Heart right ventricle (tissue), 16 donors: ENCODE data around the gene SWAP70. TPM values are rescaled to one million over a fixed set of nuclear protein-coding genes. Genes with fewer than 3 reads are reported as not detected.

Source experiments
- ATAC-seq, 8 donors: fragments of 200-7000 bp; cut with Tn5 transposase; one replicate each; pipeline ENCODE4 v1.9.1; 2020; ENCODE audit warnings: mild to moderate bottlenecking in 8 of 8, moderate library complexity in 8 of 8, moderate number of reproducible peaks in 1 of 8
- DNase-seq, 2 donors: peaks; one replicate each; pipeline ENCODE4 v3.0.0-alpha.2; 2020
- H3K27ac ChIP-seq, 10 donors: fragments of 200-600 bp; sonication (generic) in 2 of 10; one replicate each; pipeline versions ENCODE4 v1.5.0 to v1.8.0; 2020 to 2022; ENCODE audit warnings: mild to moderate bottlenecking in 3 of 10
- H3K27me3 ChIP-seq, 7 donors: fragments of 200-600 bp; one replicate each; pipeline ENCODE4 v1.8.0; 2021 to 2022; ENCODE audit warnings: mild to moderate bottlenecking in 2 of 7
- H3K36me3 ChIP-seq, 9 donors: fragments of 200-600 bp; sonication (generic) in 1 of 9; one replicate each; pipeline versions ENCODE4 v1.5.0 to v1.8.0; 2020 to 2022; ENCODE audit warnings: mild to moderate bottlenecking in 2 of 9
- H3K4me1 ChIP-seq, 9 donors: fragments of 200-600 bp; sonication (generic) in 1 of 9; one replicate each; pipeline versions ENCODE4 v1.5.0 to v1.8.0; 2020 to 2022; ENCODE audit warnings: mild to moderate bottlenecking in 4 of 9
- H3K4me3 ChIP-seq, 10 donors: fragments of 200-600 bp; sonication (generic) in 2 of 10; one replicate each; pipeline versions ENCODE4 v1.5.0 to v1.8.0; 2020 to 2022; ENCODE audit warnings: mild to moderate bottlenecking in 7 of 10, moderate library complexity in 2 of 10
- H3K9me3 ChIP-seq, 11 donors: fragments of 200-600 bp in 10 of 11; sonication (generic) in 2 of 11; one replicate each; pipeline versions ENCODE4 v1.5.0 to v1.8.0; 2013 to 2022; ENCODE audit warnings: mild to moderate bottlenecking in 2 of 11, control low read depth in 1 of 11, moderate library complexity in 1 of 11
- WGBS, 2 donors: extraction: QIAGEN DNeasy Blood & Tissue Kit; methylation state at CpG; one replicate each; pipeline ENCODE4 v1.1.7; 2013; ENCODE audit warnings: inconsistent platforms in 1 of 2; 5-methylcytosine and 5-hydroxymethylcytosine counted together
- intact Hi-C, 10 donors: fragments of 100-400 bp; cut with DNase I; formaldehyde crosslinking; loops; one replicate each; pipeline versions ENCODE4 v1.11.1 to v1.14.2; 2022
- polyA plus RNA-seq, 2 donors: library from polyadenylated mRNA; stranded (reverse); fragments of 200-250 nt; gene quantifications; one replicate each; pipeline ENCODE4 v1.2.3, GENCODE V29; 2013
- total RNA-seq, 10 donors: library from RNA; stranded (reverse); fragmentation: NEBNext Ultra II Directional in 3 of 10; extraction: Animal tissue kit (Norgen Biotek cat#: 25700) in 3 of 10; gene quantifications; one replicate each; pipeline versions ENCODE4 v1.2.1 to v1.2.4, GENCODE V29; 2021 to 2023
- TF ChIP-seq, protein P1 (sequence below), 9 donors: fragments of 200-600 bp; sonication (generic) in 2 of 9; IDR thresholded peaks; one replicate each; pipeline versions ENCODE4 v1.5.0 to v1.8.0; 2021 to 2022; ENCODE audit warnings: antibody characterized with exemption in 9 of 9, mild to moderate bottlenecking in 5 of 9, moderate library complexity in 1 of 9
- donor health status: Arrhythmogenic right ventricular cardiomyopathy.
- donor health status: ischemic (EF 13 %, LVEDD 7.1; RV severe dilation, severe dysfunction).
- donor health status: healthy with polysubstance abuse.
- donor health status: DM: no; HTN: yes; CAD: no.
- donor health status: DM: no; HTN: no; CAD: no.
- donor health status: ischemic (EF 25% LVEDD 6.9; RV normal size, moderate dysfunction).
- donor health status: ischemic (EF 25% LVEDD 5.7; RV mildly dilated, moderate dysfunction).
- donor health status: healthy.
- donor health status: DM: yes; HTN: yes; CAD: no.
- donor health status: Ischemic cardiomyopathy.
- donor health status: ischemic (EF 35%, LVEDD 5.7; RV mildly dilated, moderate dysfunction).
- donor health status: nonischemic (EF 11% LVEDD 7.7; RV severe dilation, severe dysfunction).
- donor health status: DM: yes; HTN: yes; CAD: no.
- donor health status: PGD.
- donor health status: ischemic (EF 29% LVEDD 5.4; RV normal size, mild dysfunction).
- donor health status: nonischemic (EF 23%, LVEDD 6.1; RV moderate dilation, normal function).

Gene SWAP70
- total and polyA plus RNA-seq, 12 donors = 7.8 to 33.4 (median 19.6) TPM

DNA sequence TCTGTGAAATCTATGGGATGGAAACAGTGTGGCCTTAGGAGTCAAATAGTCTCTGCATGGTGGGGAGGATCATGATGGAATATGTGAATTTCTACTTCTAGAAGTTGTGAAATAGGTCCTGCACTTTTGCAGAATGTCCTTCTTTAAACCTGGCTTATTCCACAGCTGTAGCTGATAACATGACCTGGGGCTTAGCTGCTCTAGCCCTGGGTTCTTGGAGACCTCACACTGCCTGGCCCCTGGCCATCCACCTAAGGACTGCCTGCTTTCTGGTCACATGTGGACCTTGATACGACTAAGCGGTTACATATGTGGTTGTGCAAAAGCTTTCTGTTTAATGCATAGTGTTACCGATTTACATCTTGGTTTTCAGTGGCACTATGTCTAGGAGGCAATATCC lies 88.2 kb downstream of the SWAP70 start:
- DNase-seq = peak in 1 of 2 donors; percentile 41
- H3K4me1 ChIP-seq = peaks cover 0 to 55% (median 37%) of the 10 kb centered on the region in 9 donors
- peak in 5 of 8 donors; percentile 35 to 51 (median 42) for ATAC-seq
- 54 to 62% methylated on average over 3 of the region's 3 CpGs for WGBS, 2 donors
- H3K27me3 ChIP-seq = no peaks in the 10 kb centered on the region
- no peak overlapping the region for H3K4me3 ChIP-seq
- intact Hi-C loops = loop anchor here in 4 of 10 donors (10.0 kb wide), 3 partner anchors 217 to 983 kb away; no protein-coding TSS in a partner anchor
- TF ChIP-seq, protein P1, sequence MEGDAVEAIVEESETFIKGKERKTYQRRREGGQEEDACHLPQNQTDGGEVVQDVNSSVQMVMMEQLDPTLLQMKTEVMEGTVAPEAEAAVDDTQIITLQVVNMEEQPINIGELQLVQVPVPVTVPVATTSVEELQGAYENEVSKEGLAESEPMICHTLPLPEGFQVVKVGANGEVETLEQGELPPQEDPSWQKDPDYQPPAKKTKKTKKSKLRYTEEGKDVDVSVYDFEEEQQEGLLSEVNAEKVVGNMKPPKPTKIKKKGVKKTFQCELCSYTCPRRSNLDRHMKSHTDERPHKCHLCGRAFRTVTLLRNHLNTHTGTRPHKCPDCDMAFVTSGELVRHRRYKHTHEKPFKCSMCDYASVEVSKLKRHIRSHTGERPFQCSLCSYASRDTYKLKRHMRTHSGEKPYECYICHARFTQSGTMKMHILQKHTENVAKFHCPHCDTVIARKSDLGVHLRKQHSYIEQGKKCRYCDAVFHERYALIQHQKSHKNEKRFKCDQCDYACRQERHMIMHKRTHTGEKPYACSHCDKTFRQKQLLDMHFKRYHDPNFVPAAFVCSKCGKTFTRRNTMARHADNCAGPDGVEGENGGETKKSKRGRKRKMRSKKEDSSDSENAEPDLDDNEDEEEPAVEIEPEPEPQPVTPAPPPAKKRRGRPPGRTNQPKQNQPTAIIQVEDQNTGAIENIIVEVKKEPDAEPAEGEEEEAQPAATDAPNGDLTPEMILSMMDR (IDR thresholded peaks at IDR 0.05) = no peak
- no peak overlapping the region for H3K27ac ChIP-seq
- peaks cover 0 to 54% (median 6%) of the 10 kb centered on the region in 9 donors for H3K36me3 ChIP-seq
- H3K9me3 ChIP-seq = no peaks in the 10 kb centered on the region

DNA sequence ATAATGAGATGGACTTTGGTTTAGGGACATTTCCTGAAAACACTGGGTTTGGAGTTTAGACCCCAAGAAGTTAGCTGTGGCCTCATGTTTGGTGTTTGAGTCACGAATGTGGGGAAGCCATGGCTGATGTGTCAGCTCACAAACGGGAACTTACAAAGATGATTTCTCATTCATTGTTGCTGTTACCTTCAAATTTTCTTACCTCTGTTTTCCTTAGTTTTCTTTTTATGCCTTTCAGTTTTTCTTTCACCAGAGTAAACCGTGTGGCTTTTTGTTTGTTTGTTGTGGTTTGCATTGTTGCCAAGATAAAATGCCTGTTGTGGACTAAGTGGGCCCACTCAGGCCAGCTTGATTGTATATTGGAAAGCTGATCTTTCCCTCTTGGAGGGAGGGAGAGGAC lies 89.1 kb downstream of the SWAP70 start:
- Histone ChIP-seq H3K27ac (no peak overlapping the region), H3K36me3 (peaks cover 0 to 45% (median 6%) of the 10 kb centered on the region in 9 donors), H3K4me3 (no peak overlapping the region), H3K4me1 (peaks cover 0 to 59% (median 40%) of the 10 kb centered on the region in 9 donors), H3K9me3 (no peaks in the 10 kb centered on the region), H3K27me3 (no peaks in the 10 kb centered on the region)
- no peak for DNase-seq
- 83 to 90% methylated on average over 3 of the region's 3 CpGs for WGBS, 2 donors
- intact Hi-C loops = loop anchor here in 4 of 10 donors (10.0 kb wide), 3 partner anchors 218 to 982 kb away; no protein-coding TSS in a partner anchor
- no peak for ATAC-seq
- TF ChIP-seq, protein P1 (IDR thresholded peaks at IDR 0.05) = no peak

DNA sequence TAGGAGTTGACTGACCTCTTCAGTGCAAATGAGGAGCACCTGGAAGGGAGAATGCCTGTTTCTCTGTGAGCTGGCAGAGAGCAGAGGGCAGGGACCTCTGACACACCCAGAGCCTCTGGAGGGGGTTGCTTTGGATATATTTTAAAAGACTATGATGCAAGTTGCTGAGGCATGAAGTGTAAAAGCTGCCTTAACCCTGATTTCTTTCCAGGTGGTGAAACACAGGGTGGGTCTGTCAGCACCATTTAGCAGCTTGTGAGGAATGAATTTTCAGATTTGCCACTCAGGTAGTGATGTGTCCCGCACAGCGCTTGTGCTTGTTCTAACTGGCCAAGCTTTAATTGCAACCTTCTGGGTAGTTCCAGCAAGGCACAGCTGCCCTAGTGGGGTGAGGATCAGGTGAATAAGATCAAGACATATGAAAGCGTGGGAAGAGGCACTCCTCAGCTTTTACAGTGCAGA lies 90.2 kb downstream of the SWAP70 start:
- no peak for DNase-seq
- intact Hi-C loops = loop anchor here in 4 of 10 donors (10.0 kb wide), 3 partner anchors 219 to 981 kb away; no protein-coding TSS in a partner anchor
- Histone ChIP-seq H3K36me3 (peaks cover 0 to 35% (median 6%) of the 10 kb centered on the region in 9 donors), H3K27me3 (no peaks in the 10 kb centered on the region), H3K9me3 (no peaks in the 10 kb centered on the region), H3K4me1 (peaks cover 2 to 61% (median 36%) of the 10 kb centered on the region in 9 donors), H3K27ac (peak overlapping the region in 3 of 10 donors; percentile 3 to 46 (median 5)), H3K4me3 (no peak overlapping the region)
- WGBS, 2 donors = 90% methylated on average over 3 of the region's 3 CpGs
- no peak for ATAC-seq
- TF ChIP-seq, protein P1 (IDR thresholded peaks at IDR 0.05) = no peak

DNA sequence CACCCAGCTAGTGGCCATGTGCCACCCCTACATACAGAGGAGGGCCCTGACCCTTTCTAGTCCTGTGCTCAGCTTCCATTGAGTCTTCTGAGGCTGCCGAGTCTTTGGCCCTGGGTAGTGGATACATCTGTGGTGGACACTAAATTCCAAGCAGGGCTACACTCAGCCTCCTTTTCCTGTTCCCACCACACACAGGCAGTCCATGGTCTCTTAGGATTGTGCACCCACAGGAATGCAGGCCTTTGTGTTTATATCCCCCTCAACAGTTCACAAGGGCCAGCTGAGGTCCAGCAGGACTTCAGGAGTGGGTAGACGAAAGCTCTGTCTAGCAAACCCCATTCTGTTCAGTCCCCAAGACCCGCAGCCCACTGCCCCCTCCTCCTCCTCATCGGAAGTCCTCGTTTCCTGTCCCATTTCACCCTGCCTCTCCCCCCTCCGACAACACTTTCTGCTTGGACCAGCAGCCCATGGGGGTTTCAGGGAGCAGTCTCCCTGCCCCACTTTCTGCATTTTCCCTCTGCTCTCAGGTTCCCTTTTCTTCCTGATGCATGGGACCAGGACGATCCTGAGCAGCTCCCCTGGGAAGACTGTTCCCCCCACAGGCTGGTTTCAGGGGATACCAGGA lies 91.8 kb downstream of the SWAP70 start:
- intact Hi-C loops = loop anchor here in 8 of 10 donors (5.0 to 10.0 kb wide), 8 partner anchors 107 to 979 kb away; partner anchors contain the start of gene ADM (in 5 of the 8)
- Histone ChIP-seq H3K9me3 (no peaks in the 10 kb centered on the region), H3K36me3 (peaks cover 0 to 19% (median 0%) of the 10 kb centered on the region in 9 donors), H3K4me1 (peaks cover 14 to 77% (median 52%) of the 10 kb centered on the region in 9 donors), H3K27ac (peak overlapping the region in 4 of 10 donors; percentile 3 to 52 (median 22)), H3K27me3 (no peaks in the 10 kb centered on the region), H3K4me3 (no peak overlapping the region)
- ATAC-seq (no peak), DNase-seq (no peak)
- TF ChIP-seq, protein P1 (IDR thresholded peaks at IDR 0.05) = no peak
- 48 to 53% methylated on average over 7 of the region's 7 CpGs for WGBS, 2 donors
